Common myeloid progenitor, CD34-positive (primary cell): ENCODE measurements around the gene TMEM132D.

ENCODE experiments used
- CTCF ChIA-PET: fragments of 350-600 bp; sonication (Branson Sonifier 250); formaldehyde crosslinking; loops from one replicate; lab custom pipeline; 2021; ENCODE audit warnings: antibody characterized with exemption; lab: Charles Lee
- POLR2A ChIA-PET: fragments of 350-600 bp; sonication (Branson Sonifier 250); formaldehyde crosslinking; loops from one replicate; lab custom pipeline; 2021; ENCODE audit warnings: antibody characterized with exemption; lab: Charles Lee
- DNase-seq, 3 donors: peaks; one replicate each; pipeline versions ENCODE4 v3.0.0 to v3.0.0-alpha.2; 2013
- H3K27ac ChIP-seq, 2 experiments: 1 replicate in 1 of 2; 2 replicates in 1 of 2; pipeline ENCODE4 v1.7.0; 2013; ENCODE audit warnings: inconsistent platforms in 2 of 2, low read length in 2 of 2, mild to moderate bottlenecking in 2 of 2, low read depth in 1 of 2, moderate library complexity in 1 of 2; ENCODE audit not compliant: severe bottlenecking in 2 of 2, insufficient read depth in 1 of 2, poor library complexity in 1 of 2
- H3K27me3 ChIP-seq, 5 experiments: replicated peaks in 2 of 5; 1 replicate in 3 of 5; 2 replicates in 2 of 5; pipeline versions ENCODE4 v1.6.1 to v1.7.0; 2013; ENCODE audit warnings: low read length in 4 of 5, mild to moderate bottlenecking in 2 of 5, moderate library complexity in 2 of 5, inconsistent platforms in 1 of 5; ENCODE audit not compliant: insufficient read depth in 5 of 5, control insufficient read depth in 4 of 5
- H3K36me3 ChIP-seq, 4 experiments: 1 replicate in 2 of 4; 2 replicates in 2 of 4; pipeline versions ENCODE4 v1.6.1 to v1.7.0; 2013; ENCODE audit warnings: low read length in 3 of 4, control low read depth in 1 of 4, mild to moderate bottlenecking in 1 of 4; ENCODE audit not compliant: control insufficient read depth in 4 of 4, insufficient read depth in 4 of 4
- H3K4me1 ChIP-seq, 4 experiments: 1 replicate in 3 of 4; 2 replicates in 1 of 4; pipeline versions ENCODE4 v1.6.1 to v1.7.1; 2013; ENCODE audit warnings: low read length in 3 of 4, mild to moderate bottlenecking in 3 of 4, control low read depth in 1 of 4, inconsistent platforms in 1 of 4, moderate library complexity in 1 of 4; ENCODE audit not compliant: control insufficient read depth in 4 of 4, insufficient read depth in 4 of 4; ENCODE audit errors: control extremely low read depth in 1 of 4
- H3K4me3 ChIP-seq, 7 experiments: 1 replicate in 4 of 7; 2 replicates in 3 of 7; pipeline versions ENCODE4 v1.5.1 to v1.7.0; 2013; ENCODE audit warnings: mild to moderate bottlenecking in 7 of 7, low read length in 6 of 7, moderate library complexity in 6 of 7, inconsistent platforms in 2 of 7, low read depth in 2 of 7, control low read depth in 1 of 7; ENCODE audit not compliant: insufficient read depth in 4 of 7, control insufficient read depth in 1 of 7; ENCODE audit errors: extremely low read depth in 1 of 7
- H3K9me3 ChIP-seq, 5 experiments: 1 replicate in 4 of 5; 2 replicates in 1 of 5; pipeline versions ENCODE4 v1.6.1 to v1.7.1; 2013; ENCODE audit warnings: low read length in 4 of 5, mild to moderate bottlenecking in 2 of 5, inconsistent platforms in 1 of 5, low read depth in 1 of 5, moderate library complexity in 1 of 5; ENCODE audit not compliant: control insufficient read depth in 4 of 5, insufficient read depth in 2 of 5; ENCODE audit errors: control extremely low read depth in 1 of 5
- WGBS: methylation state at CpG from one replicate; pipeline ENCODE4 v1.1.5; 2013; ENCODE audit not compliant: insufficient coverage; 5-methylcytosine and 5-hydroxymethylcytosine counted together

The TMEM132D gene

DNA sequence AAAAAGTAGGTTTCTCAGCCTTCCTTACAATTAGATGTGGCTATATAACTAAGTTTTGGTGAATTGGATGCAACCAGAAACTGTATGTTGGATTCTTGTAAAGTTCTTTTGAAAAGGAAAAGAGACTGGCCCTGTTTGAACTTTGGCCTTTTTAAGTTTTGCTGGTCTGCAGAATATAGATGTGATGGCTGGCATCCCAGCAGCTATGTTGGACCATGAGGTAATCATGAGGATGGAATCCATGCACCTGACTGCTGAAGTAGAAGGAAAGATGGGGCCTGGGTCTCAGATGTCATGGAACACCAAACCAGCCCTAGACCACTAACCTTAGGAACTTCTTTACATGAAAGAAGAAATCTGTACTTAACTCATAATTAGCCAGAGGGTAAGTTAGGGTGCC, 568.1 kb downstream of the TMEM132D start:
- H3K4me3 ChIP-seq: no peak overlapping the region
- H3K27ac ChIP-seq: no peak overlapping the region
- no peaks in the 10 kb centered on the region for H3K36me3 ChIP-seq
- POLR2A ChIA-PET: no interaction called here
- DNase-seq: no peak
- H3K4me1 ChIP-seq: no peaks in the 10 kb centered on the region
- H3K27me3 ChIP-seq: no peaks in the 10 kb centered on the region
- peaks cover 0 to 5% (median 4%) of the 10 kb centered on the region in 5 experiments for H3K9me3 ChIP-seq
- CTCF ChIA-PET: no interaction called here

DNA sequence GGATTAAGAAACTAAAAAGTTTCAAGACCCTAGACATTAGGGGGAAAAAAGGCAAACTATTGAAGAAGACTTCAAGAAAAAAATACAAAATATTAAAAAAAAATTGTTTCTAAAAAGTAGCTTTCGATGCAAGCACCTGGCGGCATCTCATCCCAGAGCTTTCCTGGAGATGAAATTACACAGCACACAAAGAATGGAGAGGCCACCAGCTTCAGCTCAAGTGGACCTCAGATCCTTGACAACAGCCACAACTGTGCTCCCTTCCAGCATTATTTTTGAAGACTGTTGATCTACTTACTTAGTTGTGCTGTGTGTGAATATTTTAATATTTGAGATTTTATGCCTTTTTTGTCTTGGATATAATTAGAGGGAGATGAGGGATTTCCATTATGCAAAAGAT, 571.5 kb downstream of the TMEM132D start:
- Histone ChIP-seq H3K9me3 (peaks cover 0 to 5% (median 4%) of the 10 kb centered on the region in 5 experiments), H3K4me1 (no peaks in the 10 kb centered on the region), H3K27ac (no peak overlapping the region), H3K27me3 (no peaks in the 10 kb centered on the region), H3K4me3 (no peak overlapping the region), H3K36me3 (no peaks in the 10 kb centered on the region)
- WGBS: 100% methylated on average over 1 of the region's 2 CpGs
- DNase-seq: no peak
- ChIA-PET CTCF (no interaction called here), POLR2A (no interaction called here)

DNA sequence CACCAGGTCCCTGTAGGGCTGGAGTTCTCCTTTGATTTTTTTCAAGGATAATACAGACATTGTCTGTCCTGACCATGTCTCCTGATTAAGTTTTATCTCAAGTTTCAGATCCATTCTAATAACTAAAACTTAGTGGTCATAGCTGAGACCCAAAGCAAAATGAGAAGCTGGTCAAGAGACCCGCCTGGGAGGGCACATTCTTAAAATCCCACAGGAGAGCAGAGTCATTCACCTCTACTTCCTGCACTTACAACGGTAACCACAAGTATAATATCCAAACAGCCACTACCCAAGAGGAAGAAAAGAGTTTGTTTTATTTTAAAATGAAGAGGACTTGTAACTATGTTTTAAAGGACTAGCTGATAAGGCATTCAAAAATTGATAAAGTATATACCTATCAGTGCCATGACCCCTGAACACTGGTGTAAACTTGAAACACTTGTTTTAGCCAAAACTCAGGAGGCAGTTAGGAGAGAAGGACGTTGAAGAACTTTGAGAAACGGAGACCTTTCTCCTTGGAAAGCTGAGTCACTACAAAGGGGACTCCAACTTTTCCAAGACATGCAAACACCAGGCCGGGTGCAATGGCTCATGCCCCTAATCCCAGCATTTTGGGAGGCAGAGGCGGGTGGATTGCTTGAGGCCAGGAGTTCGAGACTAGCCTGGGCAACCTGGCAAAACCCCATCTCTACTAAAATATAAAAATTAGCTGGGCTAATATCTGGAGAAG, 572.3 kb downstream of the TMEM132D start:
- Histone ChIP-seq H3K27me3 (no peaks in the 10 kb centered on the region), H3K4me1 (no peaks in the 10 kb centered on the region), H3K9me3 (peaks cover 0 to 4% (median 3%) of the 10 kb centered on the region in 5 experiments), H3K36me3 (no peaks in the 10 kb centered on the region), H3K4me3 (no peak overlapping the region), H3K27ac (no peak overlapping the region)
- ChIA-PET CTCF (no interaction called here), POLR2A (no interaction called here)
- WGBS: 73% methylated on average over 1 of the region's 7 CpGs
- no peak for DNase-seq

DNA sequence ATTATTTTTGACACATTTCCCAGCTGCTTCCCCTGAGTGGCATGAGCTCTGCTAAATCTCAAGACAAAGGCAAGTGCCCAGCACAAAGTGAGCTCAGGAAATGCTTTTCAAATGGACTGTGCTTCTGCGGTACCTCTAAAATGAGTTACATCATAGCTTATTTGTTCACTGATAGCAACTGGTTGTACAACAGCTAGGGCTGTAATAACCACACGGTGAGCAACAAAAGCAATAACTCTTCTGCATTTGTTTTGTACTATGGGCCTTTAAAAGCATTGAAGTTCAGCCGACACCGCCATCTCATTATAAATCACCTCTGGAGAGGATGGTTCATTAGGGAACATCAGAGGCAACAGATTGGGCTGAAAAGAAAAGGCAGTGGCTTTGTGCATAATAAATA, 575.6 kb downstream of the TMEM132D start:
- WGBS: 70% methylated on average over 4 of the region's 4 CpGs
- no peak for DNase-seq
- Histone ChIP-seq H3K4me3 (no peak overlapping the region), H3K27me3 (no peaks in the 10 kb centered on the region), H3K4me1 (no peaks in the 10 kb centered on the region), H3K27ac (no peak overlapping the region), H3K36me3 (no peaks in the 10 kb centered on the region), H3K9me3 (no peaks in the 10 kb centered on the region)
- CTCF ChIA-PET: no interaction called here
- POLR2A ChIA-PET: no interaction called here

GRCh38 chr12:129325566-129325965, 578.3 kb downstream of the TMEM132D start:
- Histone ChIP-seq H3K27ac (no peak overlapping the region), H3K4me1 (no peaks in the 10 kb centered on the region), H3K9me3 (no peaks in the 10 kb centered on the region), H3K4me3 (no peak overlapping the region), H3K27me3 (no peaks in the 10 kb centered on the region), H3K36me3 (no peaks in the 10 kb centered on the region)
- WGBS: 95% methylated on average over 2 of the region's 2 CpGs
- POLR2A ChIA-PET: no interaction called here
- CTCF ChIA-PET: no interaction called here
- DNase-seq: no peak

DNA sequence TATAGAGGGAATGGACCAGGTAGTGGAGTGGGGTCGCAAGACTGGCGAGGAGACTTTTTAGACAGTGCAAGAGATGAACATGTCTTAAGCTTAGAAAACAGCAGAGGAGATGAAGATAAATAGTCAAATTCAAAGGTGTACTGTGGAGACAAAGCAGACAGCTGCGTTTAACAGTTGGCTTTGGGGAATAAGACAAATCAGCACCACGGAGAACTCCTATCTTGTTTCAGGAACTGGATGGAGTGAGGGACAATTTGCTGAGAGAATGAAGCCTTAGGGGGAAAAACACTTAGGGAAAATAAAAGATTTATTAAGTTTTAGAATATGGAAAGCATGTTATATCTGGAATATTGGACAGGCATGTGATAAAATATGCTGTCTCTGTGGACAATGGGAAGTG, 591.8 kb downstream of the TMEM132D start:
- CTCF ChIA-PET: no interaction called here
- POLR2A ChIA-PET: no interaction called here
- DNase-seq: no peak
- Histone ChIP-seq H3K27ac (no peak overlapping the region), H3K27me3 (no peaks in the 10 kb centered on the region), H3K4me3 (no peak overlapping the region), H3K36me3 (no peaks in the 10 kb centered on the region), H3K4me1 (no peaks in the 10 kb centered on the region), H3K9me3 (no peaks in the 10 kb centered on the region)
- 67% methylated on average over 4 of the region's 4 CpGs for WGBS

DNA sequence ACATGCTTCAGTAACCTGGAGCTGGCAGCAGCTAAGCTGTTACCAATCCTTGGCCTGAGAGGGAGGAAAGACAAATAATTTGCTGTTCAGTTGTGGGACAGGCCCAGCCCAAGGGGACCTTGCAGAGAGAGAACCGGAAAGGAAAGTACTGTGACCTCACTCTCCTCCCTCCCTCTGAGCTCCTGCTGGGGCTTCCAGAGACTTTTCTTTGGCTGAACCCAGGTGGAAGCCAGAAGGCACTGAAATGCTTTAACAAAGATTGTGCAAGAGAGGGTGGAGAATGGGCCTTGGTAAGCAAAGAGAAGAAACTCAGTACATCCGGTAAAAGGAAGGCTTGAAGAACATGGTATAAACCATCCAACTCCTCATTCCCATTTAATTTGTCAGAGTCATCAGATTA, 593.5 kb downstream of the TMEM132D start:
- no peaks in the 10 kb centered on the region for H3K4me1 ChIP-seq
- ChIA-PET CTCF (no interaction called here), POLR2A (no interaction called here)
- H3K27me3 ChIP-seq: no peaks in the 10 kb centered on the region
- no peaks in the 10 kb centered on the region for H3K9me3 ChIP-seq
- WGBS: no CpG with 5 or more reads among the region's 2 CpGs
- no peaks in the 10 kb centered on the region for H3K36me3 ChIP-seq
- DNase-seq: no peak
- H3K4me3 ChIP-seq: no peak overlapping the region
- H3K27ac ChIP-seq: no peak overlapping the region
